SJCRH30 (cell line): Measurements from ENCODE around the gene LRRC1. TPM values are rescaled to one million over a fixed set of nuclear protein-coding genes. Genes with fewer than 3 reads are reported as not detected.
A peak's percentile ranks its signal among the peaks of the same experiment; 100 is the strongest.

Experiments used
- DNase-seq, 2 experiments: peaks; one replicate each; pipeline ENCODE4 v3.0.0-alpha.2; 2015 to 2020
- H3K27ac ChIP-seq: fragments of 250-450 bp; sonication (Bioruptor Pico); 2 replicates; pipeline ENCODE4 v1.5.1; 2020; ENCODE audit warnings: mild to moderate bottlenecking, moderate library complexity
- H3K27me3 ChIP-seq: fragments of 250-450 bp; sonication (Bioruptor Pico); 2 replicates; pipeline ENCODE4 v1.5.1; 2020; ENCODE audit warnings: mild to moderate bottlenecking, moderate library complexity
- H3K36me3 ChIP-seq: fragments of 250-450 bp; sonication (Bioruptor Pico); 2 replicates; pipeline ENCODE4 v1.5.1; 2020; ENCODE audit warnings: mild to moderate bottlenecking, moderate library complexity
- H3K4me1 ChIP-seq: fragments of 250-450 bp; sonication (Bioruptor Pico); 2 replicates; pipeline ENCODE4 v1.5.1; 2020; ENCODE audit warnings: mild to moderate bottlenecking, moderate library complexity
- H3K4me3 ChIP-seq: fragments of 250-450 bp; sonication (Bioruptor Pico); 2 replicates; pipeline ENCODE4 v1.5.1; 2020; ENCODE audit warnings: mild to moderate bottlenecking, moderate library complexity
- H3K9me3 ChIP-seq: fragments of 250-450 bp; sonication (Bioruptor Pico); replicated peaks from 2 replicates; pipeline ENCODE4 v1.5.1; 2020; ENCODE audit warnings: mild to moderate bottlenecking, moderate library complexity
- total RNA-seq: library from RNA; depleted of rRNA; stranded (reverse); fragments of >200 nt; shearing (Covaris generic); gene quantifications from 2 replicates; pipeline ENCODE4 v1.2.3, GENCODE V29; 2014; rRNA removed

Gene LRRC1
- 5.1 and 7.4 TPM in 2 replicates for total RNA-seq

- peak within 1 kb of the TSS; percentile 60 for H3K27ac ChIP-seq
- H3K36me3 ChIP-seq, result no peaks in the 10 kb centered on the region
- H3K27me3 ChIP-seq, result no peaks in the 10 kb centered on the region
- H3K9me3 ChIP-seq, result no peaks in the 10 kb centered on the region
- H3K4me1 ChIP-seq, result 0 out of 2 replicates have a peak, but pooled peaks cover 4% of the 10 kb centered on the region
- H3K4me3 ChIP-seq, result peak within 1 kb of the TSS; percentile 88
- peak; percentile 86 to 87 for DNase-seq
Observed at GRCh38 chr6:53794720-53795339, at the start of gene LRRC1. TSS of gene LRRC1 (plus strand) at chr6:53795005. CDS start at chr6:53795257, 252 bp downstream.

DNA sequence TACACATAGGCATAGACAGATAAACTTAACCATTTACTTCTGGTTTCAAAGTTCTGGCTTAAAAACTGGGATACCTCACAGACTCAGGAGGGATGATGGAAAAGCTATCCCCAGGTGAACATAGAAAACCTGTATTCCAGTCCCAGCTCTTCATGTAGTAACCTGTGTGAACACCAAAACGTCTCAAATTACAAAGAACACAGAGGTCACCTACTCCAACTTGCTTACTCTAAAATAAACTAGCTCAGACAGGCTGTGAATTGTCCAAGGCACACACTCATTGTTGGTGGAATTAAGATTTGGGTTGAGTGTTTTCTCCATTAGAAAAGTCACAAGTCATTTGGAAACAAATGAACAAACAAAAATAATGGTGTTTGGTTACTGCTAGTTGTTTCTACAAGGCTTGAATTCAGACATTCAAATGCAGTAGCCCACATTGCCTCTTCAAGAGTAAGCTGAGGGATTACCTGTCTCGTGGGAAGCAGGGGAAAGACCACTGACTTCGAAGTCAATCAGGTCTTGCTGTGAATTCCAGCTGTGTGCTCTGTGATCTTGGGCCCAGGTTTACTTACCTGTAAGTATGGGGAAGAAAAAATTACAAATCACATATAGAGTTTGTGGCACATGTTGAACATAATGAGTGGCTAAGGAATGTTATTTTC is 48.2 kb upstream of the LRRC1 start:
- no peaks in the 10 kb centered on the region for H3K4me1 ChIP-seq
- no peak for DNase-seq
- H3K36me3 ChIP-seq, result no peaks in the 10 kb centered on the region
- no peak overlapping the region for H3K4me3 ChIP-seq
- H3K27ac ChIP-seq, result no peak overlapping the region
- H3K27me3 ChIP-seq, result no peaks in the 10 kb centered on the region
- no peaks in the 10 kb centered on the region for H3K9me3 ChIP-seq

DNA sequence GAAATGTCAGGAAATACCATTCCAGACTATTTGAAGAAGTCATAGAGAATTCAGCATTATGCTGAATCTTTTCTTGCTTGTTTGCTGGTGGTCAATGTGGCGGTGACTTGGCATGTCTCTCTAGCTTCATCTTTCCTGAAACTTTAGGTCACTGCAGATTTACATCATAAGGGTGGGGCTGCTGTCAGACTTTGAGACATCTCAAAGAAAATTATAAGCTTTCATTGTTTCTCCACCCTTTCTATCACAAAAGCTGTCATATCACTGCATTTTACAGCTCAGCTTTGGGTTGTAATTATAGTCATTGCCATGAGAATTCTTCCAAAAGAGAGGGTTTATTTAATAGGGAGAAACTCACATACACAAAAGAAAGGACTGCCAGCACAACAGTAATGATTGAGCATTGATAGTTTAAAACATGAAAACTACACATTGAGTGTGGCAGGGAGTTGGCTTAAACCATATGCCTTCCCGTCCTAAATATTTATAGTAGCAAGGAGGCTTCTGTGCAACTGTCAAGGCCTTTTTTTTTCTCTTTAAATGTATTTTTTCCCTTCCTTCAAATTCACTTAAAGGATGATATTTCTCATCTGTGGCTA is 44.7 kb upstream of the LRRC1 start:
- DNase-seq, result no peak
- H3K36me3 ChIP-seq, result no peaks in the 10 kb centered on the region
- H3K4me1 ChIP-seq, result no peaks in the 10 kb centered on the region
- no peaks in the 10 kb centered on the region for H3K27me3 ChIP-seq
- no peak overlapping the region for H3K4me3 ChIP-seq
- H3K9me3 ChIP-seq, result no peaks in the 10 kb centered on the region
- H3K27ac ChIP-seq, result no peak overlapping the region

DNA sequence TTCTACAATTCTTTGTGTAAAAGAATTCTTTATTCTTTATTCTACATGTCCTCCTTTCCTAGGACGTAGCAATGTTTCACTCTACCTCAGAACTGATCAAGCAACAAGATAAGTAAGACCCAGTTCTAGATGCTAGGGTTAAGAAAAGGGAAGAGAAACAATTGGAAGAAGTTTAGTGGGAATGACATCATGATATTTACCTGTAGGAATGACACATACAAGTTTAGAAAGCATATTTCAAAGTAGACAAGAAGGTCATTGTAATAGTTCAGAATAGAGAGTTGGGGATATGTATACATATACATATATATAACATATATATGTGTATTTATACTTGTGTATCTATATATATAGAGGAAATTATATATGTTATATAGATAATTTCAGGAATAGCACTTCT is 43.4 kb upstream of the LRRC1 start:
- no peaks in the 10 kb centered on the region for H3K27me3 ChIP-seq
- no peak for DNase-seq

GRCh38 chr6:53752440-53752839 is 42.4 kb upstream of the LRRC1 start:
- H3K9me3 ChIP-seq, result no peaks in the 10 kb centered on the region
- H3K27ac ChIP-seq, result no peak overlapping the region
- no peaks in the 10 kb centered on the region for H3K36me3 ChIP-seq
- no peaks in the 10 kb centered on the region for H3K27me3 ChIP-seq
- DNase-seq, result no peak
- H3K4me1 ChIP-seq, result no peaks in the 10 kb centered on the region
- no peak overlapping the region for H3K4me3 ChIP-seq

More for the DNA sequence above, 43.4 kb upstream of the LRRC1 start:
- H3K9me3 ChIP-seq, result no peaks in the 10 kb centered on the region
- no peak overlapping the region for H3K27ac ChIP-seq
- H3K4me1 ChIP-seq, result no peaks in the 10 kb centered on the region
- H3K36me3 ChIP-seq, result no peaks in the 10 kb centered on the region
- H3K4me3 ChIP-seq, result no peak overlapping the region

DNA sequence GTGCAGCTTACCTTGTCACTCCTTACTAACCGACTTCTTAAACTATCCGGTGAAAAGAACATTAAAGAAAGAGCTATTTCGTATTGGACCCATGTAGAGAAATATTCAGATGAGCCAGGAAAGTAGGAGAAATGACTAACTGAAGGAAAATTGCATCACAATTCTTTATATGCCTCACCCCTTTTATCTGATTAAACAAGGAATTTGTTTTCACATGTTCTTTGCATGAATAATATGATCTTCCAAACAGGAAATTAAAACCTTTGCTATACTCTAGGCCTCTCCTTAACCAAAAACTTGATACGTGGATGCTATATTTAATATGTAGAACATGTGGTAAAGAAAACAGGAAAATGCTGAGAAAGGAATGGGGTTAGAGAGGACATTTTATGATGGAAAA is 41.9 kb upstream of the LRRC1 start:
- Histone ChIP-seq H3K27ac (no peak overlapping the region), H3K27me3 (no peaks in the 10 kb centered on the region), H3K4me3 (no peak overlapping the region), H3K9me3 (no peaks in the 10 kb centered on the region), H3K36me3 (no peaks in the 10 kb centered on the region), H3K4me1 (no peaks in the 10 kb centered on the region)
- DNase-seq, result no peak

DNA sequence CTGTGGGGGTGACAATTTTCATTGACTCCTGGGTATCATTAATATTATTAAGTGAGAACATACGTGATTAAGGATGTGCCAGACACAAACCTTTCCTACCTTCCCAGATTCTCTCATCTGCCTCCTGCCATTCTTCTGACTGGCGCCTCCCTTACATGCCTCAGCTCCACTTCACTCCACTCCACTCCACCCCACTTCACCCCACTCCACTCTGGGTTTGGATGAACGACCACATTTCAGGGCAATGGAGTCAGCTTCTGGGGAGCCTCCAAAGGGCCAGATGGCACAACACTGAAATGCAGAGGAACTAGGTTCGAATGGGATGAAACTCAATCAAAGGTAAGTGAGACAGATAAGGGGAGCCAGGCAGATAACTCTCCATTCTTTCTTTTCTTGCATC is 40.5 kb upstream of the LRRC1 start:
- Histone ChIP-seq H3K4me3 (no peak overlapping the region), H3K27me3 (no peaks in the 10 kb centered on the region), H3K4me1 (no peaks in the 10 kb centered on the region), H3K36me3 (no peaks in the 10 kb centered on the region), H3K27ac (no peak overlapping the region), H3K9me3 (no peaks in the 10 kb centered on the region)
- DNase-seq, result no peak

GRCh38 chr6:53756396-53756795 is 38.4 kb upstream of the LRRC1 start:
- Histone ChIP-seq H3K4me1 (no peaks in the 10 kb centered on the region), H3K9me3 (no peaks in the 10 kb centered on the region), H3K27ac (no peak overlapping the region), H3K27me3 (no peaks in the 10 kb centered on the region), H3K4me3 (no peak overlapping the region), H3K36me3 (no peaks in the 10 kb centered on the region)
- no peak for DNase-seq

GRCh38 chr6:53758496-53758895 is 36.3 kb upstream of the LRRC1 start:
- H3K4me1 ChIP-seq, result no peaks in the 10 kb centered on the region
- no peaks in the 10 kb centered on the region for H3K27me3 ChIP-seq
- no peak overlapping the region for H3K4me3 ChIP-seq
- H3K9me3 ChIP-seq, result no peaks in the 10 kb centered on the region
- no peak overlapping the region for H3K27ac ChIP-seq
- no peak for DNase-seq
- no peaks in the 10 kb centered on the region for H3K36me3 ChIP-seq

DNA sequence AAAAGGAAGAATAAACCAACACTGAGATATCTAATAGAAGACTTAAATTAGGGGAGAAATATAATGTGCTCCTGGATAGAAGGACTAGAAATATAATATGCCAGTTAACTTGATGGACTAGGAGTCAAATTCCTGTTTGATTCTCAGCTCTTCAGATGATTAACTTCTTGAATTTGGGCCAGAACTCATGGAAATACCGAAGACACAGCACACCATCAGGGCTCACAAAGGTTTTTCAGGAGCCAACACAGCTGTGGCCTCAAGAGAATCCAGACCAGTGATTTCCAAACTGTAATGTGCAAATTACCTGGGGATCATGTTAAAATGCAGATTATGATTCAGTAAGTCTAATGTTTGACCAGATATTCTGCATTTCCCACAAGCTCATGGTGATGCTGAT is 33.8 kb upstream of the LRRC1 start:
- DNase-seq, result no peak
- Histone ChIP-seq H3K27me3 (no peaks in the 10 kb centered on the region), H3K4me1 (no peaks in the 10 kb centered on the region), H3K9me3 (no peaks in the 10 kb centered on the region), H3K27ac (no peak overlapping the region), H3K4me3 (no peak overlapping the region), H3K36me3 (no peaks in the 10 kb centered on the region)

DNA sequence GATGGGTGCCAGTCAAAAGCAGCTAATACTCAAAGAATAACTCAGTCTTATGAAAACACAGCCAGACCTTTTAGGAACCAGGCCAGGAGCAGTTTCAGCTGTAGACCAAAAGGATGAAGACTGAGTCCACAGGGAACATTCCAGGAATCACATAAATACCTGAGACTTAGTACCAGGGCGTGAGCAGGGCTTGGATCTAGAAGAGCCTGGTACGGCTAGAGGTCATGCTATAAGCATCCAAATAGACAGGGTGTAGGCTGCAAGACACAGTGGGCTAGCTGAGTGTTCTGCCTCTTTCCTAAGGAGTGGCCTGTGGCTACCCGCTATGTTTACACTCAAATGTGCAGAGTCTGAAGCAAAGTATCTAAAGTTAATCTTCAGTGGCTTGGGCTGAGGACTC is 29.5 kb upstream of the LRRC1 start:
- Histone ChIP-seq H3K36me3 (no peaks in the 10 kb centered on the region), H3K27me3 (no peaks in the 10 kb centered on the region), H3K9me3 (no peaks in the 10 kb centered on the region), H3K27ac (no peak overlapping the region), H3K4me3 (no peak overlapping the region), H3K4me1 (no peaks in the 10 kb centered on the region)
- no peak for DNase-seq

GRCh38 chr6:53766930-53767329 is 27.9 kb upstream of the LRRC1 start:
- no peak for DNase-seq
- H3K27me3 ChIP-seq, result no peaks in the 10 kb centered on the region
- H3K4me3 ChIP-seq, result no peak overlapping the region
- H3K9me3 ChIP-seq, result no peaks in the 10 kb centered on the region
- H3K36me3 ChIP-seq, result no peaks in the 10 kb centered on the region
- no peaks in the 10 kb centered on the region for H3K4me1 ChIP-seq
- H3K27ac ChIP-seq, result no peak overlapping the region

DNA sequence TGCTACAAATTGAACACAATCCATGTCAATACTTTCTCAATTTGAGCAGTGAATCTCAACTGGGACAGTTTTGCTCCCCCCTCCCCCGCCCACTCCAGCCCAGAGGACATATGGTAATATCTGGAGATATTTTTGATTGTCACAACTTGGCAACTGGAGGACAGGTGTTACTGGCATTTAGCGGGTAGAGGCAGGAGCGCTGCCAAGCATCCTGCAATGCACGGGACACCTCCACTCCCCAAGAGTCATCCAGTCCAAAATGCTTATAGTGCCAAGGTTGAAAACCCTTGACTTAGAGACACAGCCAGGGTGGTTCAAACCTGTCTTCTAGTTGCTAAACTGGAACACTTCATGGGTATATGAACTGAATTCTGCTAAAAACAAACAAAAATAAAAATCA is 26.9 kb upstream of the LRRC1 start:
- Histone ChIP-seq H3K9me3 (no peaks in the 10 kb centered on the region), H3K27ac (no peak overlapping the region), H3K27me3 (no peaks in the 10 kb centered on the region), H3K4me3 (no peak overlapping the region), H3K4me1 (no peaks in the 10 kb centered on the region), H3K36me3 (no peaks in the 10 kb centered on the region)
- DNase-seq, result no peak

DNA sequence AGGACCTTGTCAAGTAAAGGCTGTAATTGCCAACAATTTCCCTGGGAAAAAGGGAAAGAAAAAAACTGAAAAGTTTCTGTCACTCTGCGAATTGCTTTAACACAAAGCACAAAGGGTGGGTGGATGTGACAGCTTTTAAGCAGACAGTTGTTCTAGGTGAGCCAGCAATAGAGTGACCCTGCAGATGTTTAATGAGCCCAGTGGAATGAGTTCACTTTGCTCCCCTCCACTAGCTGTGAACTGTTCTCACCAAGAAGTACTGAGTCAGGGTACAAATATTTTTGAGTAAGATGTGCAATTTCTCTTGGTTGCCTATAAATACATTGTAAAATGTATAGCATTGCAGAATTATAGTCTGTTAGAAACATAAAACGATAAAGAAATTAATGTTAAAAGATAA is 26.2 kb upstream of the LRRC1 start:
- Histone ChIP-seq H3K36me3 (no peaks in the 10 kb centered on the region), H3K9me3 (no peaks in the 10 kb centered on the region), H3K27me3 (no peaks in the 10 kb centered on the region), H3K4me1 (no peaks in the 10 kb centered on the region), H3K27ac (no peak overlapping the region), H3K4me3 (no peak overlapping the region)
- DNase-seq, result no peak

GRCh38 chr6:53770780-53771249 is 24.0 kb upstream of the LRRC1 start:
- Histone ChIP-seq H3K4me1 (no peaks in the 10 kb centered on the region), H3K4me3 (no peak overlapping the region), H3K27ac (no peak overlapping the region), H3K36me3 (no peaks in the 10 kb centered on the region), H3K9me3 (no peaks in the 10 kb centered on the region), H3K27me3 (no peaks in the 10 kb centered on the region)
- no peak for DNase-seq
